Loucy (cell line): Measurements from ENCODE around the gene BIRC7.

Source experiments
- H2AFZ ChIP-seq: fragments of 200-600 bp; sonication (generic); 2 replicates; pipeline ENCODE4 v1.6.0; 2016; ENCODE audit warnings: antibody characterized with exemption, mild to moderate bottlenecking, low read length, moderate library complexity
- H3F3A ChIP-seq: fragments of 200-600 bp; 2 replicates; pipeline ENCODE4 v1.6.0; 2016; ENCODE audit warnings: antibody characterized with exemption, low read depth, mild to moderate bottlenecking
- H3K27me3 ChIP-seq: fragments of 200-600 bp; sonication (generic); 2 replicates; pipeline ENCODE4 v1.6.1; 2014; ENCODE audit warnings: low read length, mild to moderate bottlenecking; ENCODE audit not compliant: insufficient read depth, poor library complexity, severe bottlenecking
- H3K36me3 ChIP-seq: fragments of 200-600 bp; sonication (generic); 2 replicates; pipeline ENCODE4 v1.6.1; 2016; ENCODE audit warnings: low read length; ENCODE audit not compliant: insufficient read depth
- H3K4me1 ChIP-seq: fragments of 200-600 bp; sonication (generic); 2 replicates; pipeline ENCODE4 v1.5.1; 2014; ENCODE audit warnings: low read length, mild to moderate bottlenecking; ENCODE audit not compliant: insufficient read depth, poor library complexity, severe bottlenecking
- H3K4me2 ChIP-seq: fragments of 200-600 bp; sonication (generic); 2 replicates; pipeline ENCODE4 v1.6.0; 2014; ENCODE audit warnings: antibody characterized with exemption, low read length, low read depth, mild to moderate bottlenecking; ENCODE audit not compliant: poor library complexity, severe bottlenecking
- H3K4me3 ChIP-seq: fragments of 200-600 bp; sonication (generic); 2 replicates; pipeline ENCODE4 v1.5.1; 2014; ENCODE audit warnings: low read length, mild to moderate bottlenecking, mixed read lengths; ENCODE audit not compliant: poor library complexity, severe bottlenecking
- H3K79me2 ChIP-seq: fragments of 200-600 bp; sonication (generic); 2 replicates; pipeline ENCODE4 v1.6.1; 2014; ENCODE audit warnings: low read length; ENCODE audit not compliant: insufficient read depth
- H3K9ac ChIP-seq: fragments of 200-600 bp; sonication (generic); 2 replicates; pipeline ENCODE4 v1.6.0; 2014; ENCODE audit warnings: mild to moderate bottlenecking, low read depth, low read length, moderate library complexity; ENCODE audit not compliant: poor library complexity, severe bottlenecking
- H3K9me2 ChIP-seq: fragments of 200-600 bp; sonication (generic); replicated peaks from 2 replicates; pipeline ENCODE4 v1.6.1; 2016; ENCODE audit warnings: low read depth, low read length, mixed read lengths
- H3K9me3 ChIP-seq: fragments of 200-600 bp; sonication (generic); 2 replicates; pipeline ENCODE4 v1.6.1; 2014; ENCODE audit warnings: mild to moderate bottlenecking, antibody characterized with exemption, low read length, low read depth; ENCODE audit not compliant: insufficient read depth
- H4K20me1 ChIP-seq: fragments of 200-600 bp; sonication (generic); 2 replicates; pipeline ENCODE4 v1.6.0; 2014; ENCODE audit warnings: antibody characterized with exemption, low read length, mild to moderate bottlenecking; ENCODE audit not compliant: insufficient read depth, poor library complexity, severe bottlenecking
- EZH2phosphoT487 ChIP-seq: fragments of 200-600 bp; IDR thresholded peaks from 2 replicates; pipeline ENCODE4 v1.6.1; 2018; ENCODE audit warnings: antibody characterized with exemption, mild to moderate bottlenecking, moderate library complexity, borderline replicate concordance
- TF ChIP-seq, protein P1 (sequence below): fragments of 200-600 bp; sonication (generic); conservative IDR thresholded peaks from 2 replicates; pipeline ENCODE4 v1.5.1; 2014; ENCODE audit warnings: mild to moderate bottlenecking, antibody characterized with exemption, low read length

BIRC7 gene

DNA sequence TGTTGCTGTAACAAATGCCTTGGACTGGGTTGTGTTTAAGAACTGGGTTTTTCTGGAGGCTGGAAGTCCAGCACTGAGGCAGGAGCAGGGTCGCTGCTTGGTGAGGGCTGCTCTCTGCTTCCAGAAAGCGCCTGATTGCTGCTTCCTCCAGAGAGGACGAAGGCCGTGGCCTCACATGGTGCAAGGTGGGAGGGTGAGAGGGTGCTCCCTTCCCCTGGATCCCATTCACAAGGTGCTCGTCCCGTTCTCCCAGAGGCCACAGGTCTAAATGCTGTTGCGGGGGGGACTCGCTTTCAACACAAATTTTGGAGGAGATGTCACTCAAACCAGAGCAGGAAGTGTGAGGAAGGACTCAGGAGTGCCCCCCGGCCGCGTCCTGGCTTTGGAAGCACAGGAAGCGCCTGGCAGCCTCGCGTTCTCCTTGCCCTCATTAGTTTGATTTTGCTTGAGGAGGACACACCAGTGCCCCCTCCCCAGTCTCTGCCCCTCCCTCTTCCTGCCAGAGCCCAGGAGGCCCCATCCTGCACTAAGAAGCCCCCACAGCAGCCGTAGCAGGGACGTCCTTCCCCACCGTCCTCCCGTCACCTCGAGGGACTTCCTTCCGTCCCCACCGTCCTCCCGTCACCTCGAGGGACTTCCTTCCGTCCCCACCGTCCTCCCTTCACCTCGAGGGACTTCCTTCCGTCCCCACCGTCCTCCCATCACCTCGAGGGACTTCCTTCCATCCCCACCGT lies 26.3 kb downstream of the BIRC7 start:
- Histone ChIP-seq H3K4me2 (no peak overlapping the region), H2AFZ (no peak overlapping the region), H3K79me2 (no peaks in the 10 kb centered on the region), H3K4me3 (no peak overlapping the region), H3K27me3 (no peaks in the 10 kb centered on the region), H3K4me1 (peaks cover 4% of the 10 kb centered on the region), H4K20me1 (no peaks in the 10 kb centered on the region), H3K9me3 (no peaks in the 10 kb centered on the region), H3K9ac (no peak overlapping the region), H3F3A (no peaks in the 10 kb centered on the region), H3K9me2 (no peaks in the 10 kb centered on the region), H3K36me3 (no peaks in the 10 kb centered on the region)
- no peak for TF ChIP-seq EZH2phosphoT487
- TF ChIP-seq, protein P1, sequence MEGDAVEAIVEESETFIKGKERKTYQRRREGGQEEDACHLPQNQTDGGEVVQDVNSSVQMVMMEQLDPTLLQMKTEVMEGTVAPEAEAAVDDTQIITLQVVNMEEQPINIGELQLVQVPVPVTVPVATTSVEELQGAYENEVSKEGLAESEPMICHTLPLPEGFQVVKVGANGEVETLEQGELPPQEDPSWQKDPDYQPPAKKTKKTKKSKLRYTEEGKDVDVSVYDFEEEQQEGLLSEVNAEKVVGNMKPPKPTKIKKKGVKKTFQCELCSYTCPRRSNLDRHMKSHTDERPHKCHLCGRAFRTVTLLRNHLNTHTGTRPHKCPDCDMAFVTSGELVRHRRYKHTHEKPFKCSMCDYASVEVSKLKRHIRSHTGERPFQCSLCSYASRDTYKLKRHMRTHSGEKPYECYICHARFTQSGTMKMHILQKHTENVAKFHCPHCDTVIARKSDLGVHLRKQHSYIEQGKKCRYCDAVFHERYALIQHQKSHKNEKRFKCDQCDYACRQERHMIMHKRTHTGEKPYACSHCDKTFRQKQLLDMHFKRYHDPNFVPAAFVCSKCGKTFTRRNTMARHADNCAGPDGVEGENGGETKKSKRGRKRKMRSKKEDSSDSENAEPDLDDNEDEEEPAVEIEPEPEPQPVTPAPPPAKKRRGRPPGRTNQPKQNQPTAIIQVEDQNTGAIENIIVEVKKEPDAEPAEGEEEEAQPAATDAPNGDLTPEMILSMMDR, result no peak

DNA sequence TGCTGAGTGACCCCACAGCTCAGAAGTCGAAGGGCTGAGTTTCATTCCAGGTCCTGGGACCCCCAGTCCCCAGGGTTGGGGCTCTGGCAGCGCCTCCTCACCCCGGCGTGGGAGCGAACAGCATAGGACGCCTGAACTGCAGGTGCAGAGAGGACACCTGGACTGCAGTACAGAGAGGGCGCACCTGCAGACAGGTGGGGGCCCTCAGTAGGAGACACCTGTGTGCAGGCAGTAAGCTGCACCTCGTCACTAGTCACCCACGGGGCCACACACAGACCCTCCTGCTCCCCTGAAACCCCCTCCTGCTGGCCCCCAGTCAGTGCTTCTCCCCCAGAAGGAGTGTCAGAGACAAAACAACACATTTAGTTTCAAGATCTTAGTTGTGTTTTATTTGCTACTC lies 27.1 kb downstream of the BIRC7 start:
- Histone ChIP-seq H3K4me3 (no peak overlapping the region), H3F3A (no peaks in the 10 kb centered on the region), H3K9ac (no peak overlapping the region), H3K9me2 (no peaks in the 10 kb centered on the region), H3K27me3 (no peaks in the 10 kb centered on the region), H3K4me2 (no peak overlapping the region), H4K20me1 (no peaks in the 10 kb centered on the region), H3K36me3 (no peaks in the 10 kb centered on the region), H3K79me2 (no peaks in the 10 kb centered on the region), H3K4me1 (peaks cover 4% of the 10 kb centered on the region), H3K9me3 (no peaks in the 10 kb centered on the region), H2AFZ (no peak overlapping the region)
- no peak for TF ChIP-seq EZH2phosphoT487
- TF ChIP-seq, protein P1, result no peak

DNA sequence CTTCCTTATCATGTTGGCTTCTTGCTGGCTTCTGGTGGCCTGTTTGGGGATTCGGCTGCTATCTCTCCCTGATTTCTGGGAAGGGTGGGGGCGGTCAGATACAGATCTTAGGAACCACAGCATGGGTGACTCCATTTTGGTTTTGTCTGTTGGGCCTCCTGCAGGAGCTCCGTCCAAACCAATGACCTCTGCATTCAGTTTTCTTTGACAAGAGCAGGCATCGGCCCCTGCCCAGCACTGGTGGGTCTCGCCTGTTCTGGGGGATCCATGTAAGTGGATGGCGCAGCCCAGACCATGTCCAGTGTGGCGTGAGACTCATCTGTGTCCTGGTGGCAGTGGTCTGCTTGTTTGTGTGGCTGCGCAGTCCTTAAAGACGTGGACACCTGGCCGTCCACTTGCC lies 28.3 kb downstream of the BIRC7 start:
- no peaks in the 10 kb centered on the region for H3K36me3 ChIP-seq
- H4K20me1 ChIP-seq, result no peaks in the 10 kb centered on the region
- H3K4me3 ChIP-seq, result no peak overlapping the region
- no peaks in the 10 kb centered on the region for H3K9me2 ChIP-seq
- H2AFZ ChIP-seq, result no peak overlapping the region
- H3K79me2 ChIP-seq, result no peaks in the 10 kb centered on the region
- H3F3A ChIP-seq, result no peaks in the 10 kb centered on the region
- H3K9me3 ChIP-seq, result no peaks in the 10 kb centered on the region
- no peaks in the 10 kb centered on the region for H3K27me3 ChIP-seq
- TF ChIP-seq EZH2phosphoT487, result no peak
- TF ChIP-seq, protein P1, result no peak
- peaks cover 4% of the 10 kb centered on the region for H3K4me1 ChIP-seq
- no peak overlapping the region for H3K9ac ChIP-seq
- no peak overlapping the region for H3K4me2 ChIP-seq
